Activated CD4-positive, CD25-positive, alpha-beta regulatory T cell treated with anti-CD3 and anti-CD28 coated beads, Interleukin-2, amount 50 U/mL, for 24 hours (primary cell): ENCODE data around the gene BTAF1.

Experiments used
- ATAC-seq, 2 donors: fragments of 150-1000 bp; cut with Tn5 transposase; one replicate each; pipeline ENCODE4 v1.10.0; 2021; ENCODE audit warnings: mild to moderate bottlenecking in 1 of 2, moderate library complexity in 1 of 2

The BTAF1 gene

DNA sequence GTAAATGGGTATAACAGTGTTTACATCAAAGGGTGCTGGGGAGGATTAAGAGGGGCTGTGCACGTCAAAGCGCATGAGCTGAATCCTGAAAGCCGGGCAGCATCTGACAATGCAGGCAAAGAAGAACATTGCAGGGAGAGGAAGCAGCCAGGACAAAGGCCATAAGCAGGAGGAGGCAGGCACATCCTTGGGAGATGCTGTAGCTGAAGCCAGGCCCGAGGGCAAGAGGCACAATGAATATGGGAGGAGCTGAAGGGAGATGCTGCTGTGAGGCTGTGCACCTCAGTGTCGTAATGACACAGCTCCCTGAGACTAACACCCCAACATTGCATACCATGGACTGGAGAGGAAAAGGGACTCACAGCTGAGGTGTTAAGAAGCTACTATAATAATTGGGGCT lies 129.2 kb downstream of the BTAF1 start:
- no peak for ATAC-seq

DNA sequence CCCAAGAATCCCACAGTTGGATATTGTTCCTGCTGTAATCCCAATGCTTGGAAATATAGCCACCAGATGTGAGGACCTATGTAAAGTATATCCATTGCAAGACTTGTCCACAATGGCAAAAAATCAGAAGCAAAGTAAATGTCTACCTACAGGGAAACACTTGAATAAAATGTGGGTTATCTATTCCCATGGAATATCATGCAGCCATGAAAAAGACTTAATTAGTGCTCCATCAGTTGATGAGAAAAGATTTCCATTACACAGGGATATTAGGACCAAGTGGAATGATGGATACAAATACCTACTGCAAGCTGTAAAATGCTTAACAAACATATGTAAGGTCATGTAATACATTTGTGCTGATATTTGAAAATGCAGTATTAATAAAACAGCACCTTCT lies 131.2 kb downstream of the BTAF1 start:
- ATAC-seq: no peak

DNA sequence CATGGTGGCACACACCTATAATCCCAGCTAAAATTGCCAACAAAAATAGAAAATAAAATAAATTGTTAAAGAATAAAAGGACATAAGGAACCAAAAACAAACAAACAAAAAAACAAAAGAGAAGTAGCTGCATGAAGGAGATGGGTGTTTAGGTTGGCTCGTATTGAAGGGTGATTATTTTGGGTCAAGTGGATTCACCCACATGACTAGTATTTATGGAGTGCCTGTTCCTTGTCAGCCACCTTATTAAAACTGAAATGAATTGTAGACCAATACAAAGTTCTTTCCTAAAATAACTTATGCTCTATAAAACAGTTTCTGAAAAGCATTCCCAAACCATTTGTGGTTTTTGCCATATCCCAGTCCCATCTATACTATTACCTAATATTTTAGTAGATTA lies 138.7 kb downstream of the BTAF1 start:
- no peak for ATAC-seq

DNA sequence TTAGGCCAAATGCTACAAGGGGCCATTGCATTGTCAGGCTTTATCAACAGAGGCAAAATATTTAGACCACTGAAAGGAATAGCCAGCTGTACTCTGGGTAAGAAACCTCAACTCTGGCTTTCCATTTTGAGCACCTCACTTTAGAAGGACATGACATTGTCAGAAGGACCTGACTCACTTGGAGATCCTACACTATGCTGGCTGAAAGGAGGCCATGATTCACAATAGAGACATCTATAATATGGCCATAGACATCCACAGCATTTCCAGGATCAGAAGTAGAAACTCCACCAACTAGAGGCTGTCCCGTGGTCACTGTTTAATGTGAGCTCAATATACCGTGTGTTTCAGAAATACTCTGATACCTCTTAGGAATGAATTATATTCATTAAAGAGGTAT lies 140.9 kb downstream of the BTAF1 start:
- ATAC-seq: no peak

DNA sequence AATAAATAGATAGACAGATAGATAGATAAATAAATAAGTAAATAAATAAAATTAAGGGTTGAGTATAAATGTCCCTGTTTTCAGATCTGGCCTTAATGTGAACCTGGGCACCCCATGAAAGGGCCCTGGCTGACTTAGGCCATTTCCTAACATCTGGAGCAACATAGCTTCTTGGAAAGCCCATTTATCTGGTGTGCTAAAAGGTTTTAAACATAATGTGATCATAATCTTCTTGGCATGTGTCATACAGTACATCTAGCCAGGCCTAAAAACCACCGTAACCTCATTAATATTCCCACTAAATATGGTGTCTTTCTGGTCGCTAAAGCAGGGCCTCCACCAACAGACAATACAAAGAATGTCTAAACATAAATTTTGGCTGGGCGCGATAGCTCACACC lies 142.8 kb downstream of the BTAF1 start:
- ATAC-seq: no peak

DNA sequence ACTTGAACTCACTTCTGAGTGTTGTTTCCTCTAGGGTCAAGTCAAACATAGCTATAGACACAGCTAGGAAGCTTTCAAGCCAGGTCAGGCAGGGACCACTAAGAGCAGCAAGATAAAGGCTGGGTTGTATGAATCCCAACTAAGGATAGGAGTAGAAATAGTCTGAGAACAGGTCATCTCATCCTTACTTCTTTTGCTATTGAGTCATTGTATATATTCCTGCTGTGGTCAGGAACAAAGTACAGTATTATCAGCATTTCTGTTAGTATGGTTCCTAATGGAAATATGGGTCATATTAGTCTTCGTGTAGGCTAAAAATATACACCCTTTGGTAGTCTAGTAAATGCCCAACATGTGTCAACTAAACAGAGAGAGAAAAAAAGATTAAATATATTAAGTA lies 145.3 kb downstream of the BTAF1 start:
- no peak for ATAC-seq

DNA sequence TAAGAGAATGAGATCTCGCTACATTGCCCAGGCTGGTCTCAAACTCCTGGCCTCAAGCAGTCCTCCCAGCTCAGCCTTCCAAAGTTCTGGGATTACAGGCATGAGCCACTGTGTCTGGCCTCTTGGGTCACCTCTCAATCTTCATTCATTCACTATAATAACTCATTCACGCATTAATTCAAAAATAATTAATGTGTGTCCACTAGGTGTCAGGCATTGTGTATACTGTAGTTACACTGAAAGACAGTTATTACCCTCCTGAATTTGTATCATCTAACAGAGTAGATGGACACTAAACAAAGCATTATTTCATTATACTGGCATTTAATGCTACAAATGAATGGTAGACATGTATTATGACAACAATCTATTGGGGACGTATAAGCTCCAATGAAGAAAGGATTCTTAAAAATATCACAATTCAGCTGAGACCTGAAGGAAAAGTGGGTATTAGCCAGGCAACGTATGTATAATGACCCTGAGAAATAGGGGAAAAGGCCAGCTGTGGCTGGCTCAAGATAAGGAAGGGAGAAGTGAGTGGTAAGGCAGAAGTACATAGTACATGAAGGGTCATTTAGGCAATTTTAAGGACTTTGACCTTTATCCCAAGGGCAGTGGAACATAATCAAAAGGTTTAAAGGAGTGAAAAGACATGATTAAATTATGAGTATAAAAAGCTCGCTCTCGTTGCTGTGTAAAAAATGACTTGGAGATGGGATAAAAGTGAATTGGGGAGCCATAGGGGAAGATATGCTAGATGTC lies 150.7 kb downstream of the BTAF1 start:
- no peak for ATAC-seq

DNA sequence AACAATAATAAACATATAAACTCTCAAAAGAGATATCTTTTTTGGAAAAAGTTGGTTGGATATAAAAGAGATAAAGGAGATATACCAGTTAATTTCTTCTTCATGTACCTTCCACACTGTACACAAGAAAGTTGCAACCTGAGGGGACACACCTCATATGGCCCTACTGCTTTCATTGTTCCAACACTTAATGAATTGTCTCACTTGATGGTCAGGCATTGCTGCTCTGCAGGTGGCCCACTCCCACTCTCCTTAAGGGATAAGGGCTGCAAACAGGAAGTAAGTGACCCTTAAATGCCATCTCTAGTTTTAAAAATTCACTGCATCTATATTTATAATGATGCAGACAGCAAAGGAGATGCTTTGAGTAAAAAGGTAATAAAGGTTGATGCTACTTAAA lies 152.3 kb downstream of the BTAF1 start:
- no peak for ATAC-seq

DNA sequence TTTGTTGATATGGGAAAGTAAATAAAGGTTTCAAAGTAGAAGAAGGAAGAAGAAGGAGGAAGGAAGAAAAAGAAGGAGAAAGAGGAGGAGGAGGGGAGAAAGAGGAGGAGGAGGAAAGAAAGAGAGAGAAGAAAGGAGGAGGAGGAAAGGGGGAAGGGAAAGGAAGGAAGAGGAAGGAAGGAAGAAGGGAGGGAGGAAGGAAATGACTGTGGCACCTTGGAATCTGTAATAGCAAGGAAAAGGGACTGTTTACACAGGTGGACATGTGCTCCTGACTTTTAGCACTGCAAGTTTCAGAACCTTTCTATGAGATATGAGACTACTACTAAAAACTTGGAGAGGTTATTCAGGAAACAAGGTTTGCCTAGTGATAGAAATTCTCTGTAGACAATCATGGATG lies 153.2 kb downstream of the BTAF1 start:
- ATAC-seq: no peak

DNA sequence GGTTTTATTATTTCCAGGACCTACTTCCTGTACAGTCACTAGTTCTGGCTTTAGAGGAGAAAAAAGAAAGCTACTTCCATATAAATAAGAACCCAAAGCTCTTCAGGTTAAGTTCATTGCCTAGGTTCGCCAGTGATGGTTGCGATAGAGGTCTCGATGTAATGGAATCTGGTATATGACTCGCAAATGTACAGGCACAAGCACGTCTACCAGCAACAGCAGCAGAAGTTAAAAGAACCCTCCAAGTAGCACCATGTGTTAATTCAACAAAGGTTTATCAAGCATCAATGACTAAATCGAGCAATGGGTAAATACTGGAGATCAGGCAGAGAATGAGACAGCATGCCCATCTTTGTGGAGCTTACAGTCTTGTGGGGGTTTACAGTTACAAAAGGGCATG lies 155.4 kb downstream of the BTAF1 start:
- no peak for ATAC-seq
